Measurements from ENCODE around the gene IMPA2. TPM values are rescaled to one million over a fixed set of nuclear protein-coding genes. Genes with fewer than 3 reads are reported as not detected.

IMPA2 gene
- total and polyA plus RNA-seq, 10 of the 15 experiments (the other 5 are each of a cell fraction or from before 2014, with no cell fraction given), result 0.24 to 21.0 (median 11.4) TPM

DNA sequence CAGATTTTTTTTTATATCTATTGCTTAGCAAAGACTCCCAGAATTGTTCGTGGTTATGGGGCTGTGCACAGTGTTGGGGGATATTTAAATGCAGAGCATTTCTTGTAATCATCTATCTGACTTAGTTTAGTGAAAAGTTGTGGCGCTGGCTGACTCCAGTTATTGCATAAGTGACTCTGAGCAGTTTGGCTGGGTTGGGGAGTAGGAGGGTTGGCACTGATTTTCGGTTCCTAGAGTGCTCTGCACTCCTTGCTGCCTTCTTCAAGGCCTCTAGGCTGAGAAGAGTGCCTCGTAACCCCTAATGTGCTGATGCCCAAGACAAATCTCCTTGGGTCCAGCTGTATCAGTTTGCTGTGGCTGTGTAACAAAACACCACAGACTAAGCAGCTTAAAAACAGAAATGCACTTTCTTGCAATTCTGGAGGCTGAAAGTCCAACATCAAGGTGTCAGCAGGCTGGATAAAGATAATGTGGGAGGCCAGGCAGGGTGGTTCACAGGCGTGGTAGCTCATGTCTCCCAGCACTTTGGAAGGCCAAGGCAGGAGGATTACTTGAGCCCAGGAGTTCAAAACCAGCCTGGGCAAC, 6.5 kb upstream of the IMPA2 start (continued):
- TF ChIP-seq RELA (IDR thresholded peaks at IDR 0.05; ENCODE audit: borderline replicate concordance, partially characterized antibody) (no peak), NR2F1 (conservative IDR thresholded peaks at IDR 0.05) (no peak)
- TF ChIP-seq, protein P1, sequence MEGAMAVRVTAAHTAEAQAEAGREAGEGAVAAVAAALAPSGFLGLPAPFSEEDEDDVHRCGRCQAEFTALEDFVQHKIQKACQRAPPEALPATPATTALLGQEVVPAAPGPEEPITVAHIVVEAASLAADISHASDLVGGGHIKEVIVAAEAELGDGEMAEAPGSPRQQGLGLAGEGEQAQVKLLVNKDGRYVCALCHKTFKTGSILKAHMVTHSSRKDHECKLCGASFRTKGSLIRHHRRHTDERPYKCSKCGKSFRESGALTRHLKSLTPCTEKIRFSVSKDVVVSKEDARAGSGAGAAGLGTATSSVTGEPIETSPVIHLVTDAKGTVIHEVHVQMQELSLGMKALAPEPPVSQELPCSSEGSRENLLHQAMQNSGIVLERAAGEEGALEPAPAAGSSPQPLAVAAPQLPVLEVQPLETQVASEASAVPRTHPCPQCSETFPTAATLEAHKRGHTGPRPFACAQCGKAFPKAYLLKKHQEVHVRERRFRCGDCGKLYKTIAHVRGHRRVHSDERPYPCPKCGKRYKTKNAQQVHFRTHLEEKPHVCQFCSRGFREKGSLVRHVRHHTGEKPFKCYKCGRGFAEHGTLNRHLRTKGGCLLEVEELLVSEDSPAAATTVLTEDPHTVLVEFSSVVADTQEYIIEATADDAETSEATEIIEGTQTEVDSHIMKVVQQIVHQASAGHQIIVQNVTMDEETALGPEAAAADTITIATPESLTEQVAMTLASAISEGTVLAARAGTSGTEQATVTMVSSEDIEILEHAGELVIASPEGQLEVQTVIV (IDR thresholded peaks at IDR 0.05; ENCODE audit: borderline replicate concordance, partially characterized antibody), result no peak

DNA sequence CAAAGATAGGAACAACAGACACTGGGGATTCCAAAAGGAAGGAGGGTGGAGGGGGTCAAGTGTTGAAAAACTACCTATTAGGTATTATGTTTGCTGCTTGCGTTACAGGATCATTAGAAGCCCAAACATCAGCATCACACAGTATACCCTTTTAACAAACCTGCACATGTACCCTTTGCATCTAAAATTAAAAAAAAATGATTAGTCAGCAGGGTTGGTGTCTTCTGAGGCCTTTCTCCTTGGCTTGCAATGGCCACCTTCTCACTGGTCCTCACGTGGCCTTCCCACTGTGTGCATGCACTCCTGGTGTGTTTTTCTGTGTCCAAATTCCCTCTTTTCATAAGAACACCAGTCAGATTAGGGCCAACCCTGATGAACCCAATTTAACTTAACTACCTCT, 5.6 kb upstream of the IMPA2 start:
- ChIA-PET SMC1A (ENCODE audit: uncharacterized antibody, unreplicated experiment) (no interaction called here), RAD21 (ENCODE audit: unreplicated experiment) (no interaction called here), CTCF (interaction anchor here (2.1 kb wide), 1 partner anchor 38 kb away, joined by 11 read pairs; no protein-coding TSS in a partner anchor), POLR2A (no interaction called here)
- Histone ChIP-seq H3K4me1 (ENCODE audit: control insufficient read depth, insufficient read depth, low read length) (0 out of 2 replicates have a peak, but pooled peaks cover 3% of the 10 kb centered on the region), H2AFZ (ENCODE audit: control insufficient read depth, low read depth, low read length) (no peak overlapping the region), H3K79me2 (ENCODE audit: control insufficient read depth, insufficient read depth, low read length) (no peaks in the 10 kb centered on the region), H3K9ac (ENCODE audit: control insufficient read depth, insufficient read depth, low read length) (no peak overlapping the region), H3K9me3 (replicated peaks; ENCODE audit: control insufficient read depth, insufficient read depth, low read length) (no peaks in the 10 kb centered on the region), H3K27ac (ENCODE audit: control insufficient read depth, insufficient read depth) (no peak overlapping the region), H3K4me2 (ENCODE audit: control insufficient read depth, insufficient read depth) (no peak overlapping the region), H3K36me3 (ENCODE audit: control insufficient read depth in 2 of 2, insufficient read depth in 2 of 2, low read length in 1 of 2) (no peaks in the 10 kb centered on the region), H3K4me3 (no peak overlapping the region), H4K20me1 (ENCODE audit: control insufficient read depth, insufficient read depth) (no peaks in the 10 kb centered on the region), H3K27me3 (replicated peaks in 1 of 2; ENCODE audit: control insufficient read depth in 2 of 2, insufficient read depth in 2 of 2, low read length in 1 of 2) (no peaks in the 10 kb centered on the region)
- no peak for FAIRE-seq
- WGBS (ENCODE audit: insufficient coverage, insufficient replicate concordance, low lambda C conversion rate, missing lambda C conversion rate), result 50% methylated on average over 2 of the region's 2 CpGs
- no peak for TF ChIP-seq MYB (IDR thresholded peaks at IDR 0.05; ENCODE audit: borderline replicate concordance, low read depth, low read length)
- TF ChIP-seq, protein P2, sequence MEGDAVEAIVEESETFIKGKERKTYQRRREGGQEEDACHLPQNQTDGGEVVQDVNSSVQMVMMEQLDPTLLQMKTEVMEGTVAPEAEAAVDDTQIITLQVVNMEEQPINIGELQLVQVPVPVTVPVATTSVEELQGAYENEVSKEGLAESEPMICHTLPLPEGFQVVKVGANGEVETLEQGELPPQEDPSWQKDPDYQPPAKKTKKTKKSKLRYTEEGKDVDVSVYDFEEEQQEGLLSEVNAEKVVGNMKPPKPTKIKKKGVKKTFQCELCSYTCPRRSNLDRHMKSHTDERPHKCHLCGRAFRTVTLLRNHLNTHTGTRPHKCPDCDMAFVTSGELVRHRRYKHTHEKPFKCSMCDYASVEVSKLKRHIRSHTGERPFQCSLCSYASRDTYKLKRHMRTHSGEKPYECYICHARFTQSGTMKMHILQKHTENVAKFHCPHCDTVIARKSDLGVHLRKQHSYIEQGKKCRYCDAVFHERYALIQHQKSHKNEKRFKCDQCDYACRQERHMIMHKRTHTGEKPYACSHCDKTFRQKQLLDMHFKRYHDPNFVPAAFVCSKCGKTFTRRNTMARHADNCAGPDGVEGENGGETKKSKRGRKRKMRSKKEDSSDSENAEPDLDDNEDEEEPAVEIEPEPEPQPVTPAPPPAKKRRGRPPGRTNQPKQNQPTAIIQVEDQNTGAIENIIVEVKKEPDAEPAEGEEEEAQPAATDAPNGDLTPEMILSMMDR (IDR thresholded peaks at IDR 0.05 in 2 of 3, conservative IDR thresholded peaks at IDR 0.05 in 1 of 3; ENCODE audit: control insufficient read depth in 2 of 3, extremely low read depth in 1 of 3, insufficient read depth in 1 of 3, low read depth in 3 of 3, low read length in 3 of 3), result no peak
- TF ChIP-seq, protein P3, sequence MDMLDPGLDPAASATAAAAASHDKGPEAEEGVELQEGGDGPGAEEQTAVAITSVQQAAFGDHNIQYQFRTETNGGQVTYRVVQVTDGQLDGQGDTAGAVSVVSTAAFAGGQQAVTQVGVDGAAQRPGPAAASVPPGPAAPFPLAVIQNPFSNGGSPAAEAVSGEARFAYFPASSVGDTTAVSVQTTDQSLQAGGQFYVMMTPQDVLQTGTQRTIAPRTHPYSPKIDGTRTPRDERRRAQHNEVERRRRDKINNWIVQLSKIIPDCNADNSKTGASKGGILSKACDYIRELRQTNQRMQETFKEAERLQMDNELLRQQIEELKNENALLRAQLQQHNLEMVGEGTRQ (IDR thresholded peaks at IDR 0.05; ENCODE audit: borderline replicate concordance, low read depth, low read length), result no peak
- in situ Hi-C loops (cut with MboI), result no loop called here
- no peak for ATAC-seq
- DNase-seq (ENCODE audit: low read depth, low spot score), result no peak
- BruUV-seq (replicated peaks), result no TSS peak
- intact Hi-C loops (cut with micrococcal nuclease; ENCODE audit: unreplicated experiment), result no loop called here

Measured in GM12878 (cell line).